Hepatocyte (in vitro differentiated cells): ENCODE results near the gene METTL24. TPM values are rescaled to one million over a fixed set of nuclear protein-coding genes. Genes with fewer than 3 reads are reported as not detected.

Experiments
- DNase-seq: peaks from one replicate; pipeline ENCODE4 v3.0.0-alpha.2; 2016; ENCODE audit warnings: low spot score
- H2AFZ ChIP-seq: fragments of 200-600 bp; sonication (generic); 2 replicates; pipeline ENCODE4 v1.6.0; 2016; ENCODE audit warnings: antibody characterized with exemption, mild to moderate bottlenecking
- H3K27ac ChIP-seq: fragments of 200-600 bp; sonication (generic); 2 replicates; pipeline ENCODE4 v1.5.1; 2016; ENCODE audit warnings: mild to moderate bottlenecking
- H3K27me3 ChIP-seq: fragments of 200-600 bp; sonication (generic); 2 replicates; pipeline ENCODE4 v1.6.1; 2016
- H3K36me3 ChIP-seq: fragments of 200-600 bp; sonication (generic); replicated peaks from 2 replicates; pipeline ENCODE4 v1.5.1; 2016; ENCODE audit warnings: low read depth; ENCODE audit not compliant: insufficient read depth
- H3K4me1 ChIP-seq: fragments of 200-600 bp; sonication (generic); 2 replicates; pipeline ENCODE4 v1.5.1; 2016; ENCODE audit warnings: mild to moderate bottlenecking, moderate library complexity; ENCODE audit not compliant: insufficient read depth
- H3K4me2 ChIP-seq: fragments of 200-600 bp; sonication (generic); 2 replicates; pipeline ENCODE4 v1.6.0; 2016
- H3K4me3 ChIP-seq: fragments of 200-600 bp; sonication (generic); 2 replicates; pipeline ENCODE4 v1.5.1; 2016; ENCODE audit warnings: mild to moderate bottlenecking
- H3K79me2 ChIP-seq: fragments of 200-600 bp; sonication (generic); 2 replicates; pipeline ENCODE4 v1.6.0; 2017; ENCODE audit warnings: mild to moderate bottlenecking
- H3K9me2 ChIP-seq: fragments of 200-600 bp; sonication (generic); replicated peaks from 2 replicates; pipeline ENCODE4 v1.6.0; 2017; ENCODE audit warnings: mild to moderate bottlenecking; ENCODE audit not compliant: insufficient read depth
- H3K9me3 ChIP-seq: fragments of 200-600 bp; sonication (generic); 2 replicates; pipeline ENCODE4 v1.5.1; 2016; ENCODE audit warnings: low read depth, mild to moderate bottlenecking
- H4K20me1 ChIP-seq: fragments of 200-600 bp; sonication (generic); 2 replicates; pipeline ENCODE4 v1.6.0; 2016; ENCODE audit warnings: mild to moderate bottlenecking; ENCODE audit not compliant: insufficient read depth, poor library complexity, severe bottlenecking
- CTCF ChIP-seq: fragments of 200-600 bp; sonication (generic); IDR thresholded peaks from 2 replicates; pipeline ENCODE4 v1.5.1; 2016; ENCODE audit warnings: antibody characterized with exemption, mild to moderate bottlenecking; ENCODE audit not compliant: poor library complexity
- EZH2 ChIP-seq: fragments of 200-600 bp; sonication (generic); IDR thresholded peaks from 2 replicates; pipeline ENCODE4 v1.6.1; 2016; ENCODE audit warnings: antibody characterized with exemption, mild to moderate bottlenecking, borderline replicate concordance
- EZH2phosphoT487 ChIP-seq: fragments of 200-600 bp; sonication (generic); IDR thresholded peaks from one replicate; pipeline ENCODE4 v1.6.1; 2018; ENCODE audit warnings: antibody characterized with exemption, mild to moderate bottlenecking, low read depth, moderate library complexity; ENCODE audit not compliant: unreplicated experiment, severe bottlenecking
- WGBS: methylation state at CpG from one replicate; pipeline ENCODE4 v1.1.6; 2016; ENCODE audit warnings: low lambda C conversion rate; ENCODE audit errors: missing lambda C conversion rate; 5-methylcytosine and 5-hydroxymethylcytosine counted together
- polyA plus RNA-seq: library from polyadenylated mRNA; unstranded; fragments of >200 nt; fragmentation: Nextera tagmentation; extraction: Ambion mirVana; gene quantifications from 2 replicates; pipeline ENCODE4 v1.2.1, GENCODE V29; 2016
- total RNA-seq: library from RNA; depleted of rRNA; stranded (reverse); fragments of >200 nt; gene quantifications from 2 replicates; pipeline ENCODE4 v1.2.3, GENCODE V29; 2014

Gene METTL24
- total and polyA plus RNA-seq, 2 experiments from 2014 or later = 2.2 to 5.7 TPM

DNA sequence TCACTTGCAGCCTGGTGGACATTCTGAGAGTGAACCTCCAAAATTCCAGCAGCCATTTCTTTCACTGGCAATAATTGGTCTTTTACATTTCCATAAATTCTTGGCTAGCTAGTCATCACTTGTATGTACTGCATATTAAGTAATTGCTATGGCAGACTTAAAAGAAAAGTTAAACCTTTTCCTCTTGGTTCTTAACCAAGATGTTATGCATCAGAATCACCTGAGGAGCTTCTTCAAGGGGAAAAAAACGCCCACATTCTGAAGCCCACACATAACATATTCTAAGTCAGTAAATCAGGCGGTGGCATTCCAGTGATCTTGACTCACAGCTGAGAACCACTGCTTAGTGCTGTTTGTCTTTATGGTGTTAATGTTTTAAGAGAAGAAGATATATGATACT is 140.9 kb downstream of the METTL24 start:
- no peaks in the 10 kb centered on the region for H4K20me1 ChIP-seq
- TF ChIP-seq EZH2 = no peak
- no peak for TF ChIP-seq EZH2phosphoT487
- TF ChIP-seq CTCF = no peak
- H3K4me2 ChIP-seq = no peak overlapping the region
- no peak overlapping the region for H3K4me3 ChIP-seq
- no peaks in the 10 kb centered on the region for H3K27me3 ChIP-seq
- no peak overlapping the region for H2AFZ ChIP-seq
- DNase-seq = no peak
- no peak overlapping the region for H3K27ac ChIP-seq
- no peaks in the 10 kb centered on the region for H3K4me1 ChIP-seq
- H3K36me3 ChIP-seq = no peaks in the 10 kb centered on the region
- 100% methylated on average over 2 of the region's 2 CpGs for WGBS
- H3K9me2 ChIP-seq = no peaks in the 10 kb centered on the region
- no peaks in the 10 kb centered on the region for H3K9me3 ChIP-seq
- H3K79me2 ChIP-seq = no peaks in the 10 kb centered on the region

DNA sequence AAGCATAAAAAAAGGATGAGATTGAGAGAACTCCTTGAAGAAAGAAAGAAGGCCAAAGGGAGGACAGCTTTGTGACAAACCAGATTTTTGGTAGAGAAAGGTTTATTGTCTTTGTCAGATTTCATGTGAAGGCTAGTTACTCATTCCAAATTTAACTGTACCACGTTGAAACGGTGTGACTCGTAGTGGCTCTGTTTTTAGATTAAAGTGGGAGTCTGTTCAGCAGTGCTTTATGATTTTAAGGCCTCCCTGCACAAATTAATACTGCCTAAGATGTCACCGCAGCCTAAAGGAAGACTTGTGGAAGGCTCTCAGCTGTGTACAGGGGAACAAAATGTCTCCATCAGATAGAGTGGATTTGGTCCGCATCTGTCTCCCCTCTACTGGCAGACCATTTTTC is 142.0 kb downstream of the METTL24 start:
- H3K27me3 ChIP-seq = no peaks in the 10 kb centered on the region
- DNase-seq = no peak
- no peak overlapping the region for H2AFZ ChIP-seq
- H4K20me1 ChIP-seq = no peaks in the 10 kb centered on the region
- no peaks in the 10 kb centered on the region for H3K36me3 ChIP-seq
- H3K4me1 ChIP-seq = no peaks in the 10 kb centered on the region
- TF ChIP-seq EZH2phosphoT487 = no peak
- no peak for TF ChIP-seq CTCF
- TF ChIP-seq EZH2 = no peak
- H3K4me2 ChIP-seq = no peak overlapping the region
- no peak overlapping the region for H3K27ac ChIP-seq
- H3K9me2 ChIP-seq = no peaks in the 10 kb centered on the region
- H3K79me2 ChIP-seq = no peaks in the 10 kb centered on the region
- H3K9me3 ChIP-seq = no peaks in the 10 kb centered on the region
- no peak overlapping the region for H3K4me3 ChIP-seq
- 89% methylated on average over 5 of the region's 5 CpGs for WGBS

DNA sequence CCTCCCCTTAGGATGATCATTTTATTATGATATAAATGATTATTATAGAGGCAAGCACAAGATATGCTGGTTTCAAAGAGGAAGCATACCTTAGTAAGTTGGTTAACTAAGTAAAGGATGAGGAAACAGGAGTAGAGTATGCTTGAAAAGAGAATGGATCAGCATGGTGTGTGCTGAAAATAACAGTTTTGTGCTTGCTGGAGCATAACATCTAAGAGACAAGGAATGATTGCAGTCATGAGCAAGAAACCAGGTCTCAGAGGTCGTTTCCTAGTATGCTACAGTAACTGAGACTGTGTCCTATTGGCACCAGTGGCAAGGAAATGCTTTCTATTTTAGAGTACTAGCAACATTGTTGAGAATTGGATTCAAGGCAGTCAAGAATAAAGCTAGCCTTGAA is 143.8 kb downstream of the METTL24 start:
- no peak for DNase-seq
- no peaks in the 10 kb centered on the region for H3K27me3 ChIP-seq
- WGBS = 70% methylated on average over 1 of the region's 1 CpG

More for the DNA sequence above, 143.8 kb downstream of the METTL24 start:
- no peak overlapping the region for H3K4me3 ChIP-seq
- H2AFZ ChIP-seq = no peak overlapping the region
- H3K4me1 ChIP-seq = no peaks in the 10 kb centered on the region
- H3K36me3 ChIP-seq = no peaks in the 10 kb centered on the region
- no peak overlapping the region for H3K4me2 ChIP-seq
- no peaks in the 10 kb centered on the region for H3K9me2 ChIP-seq
- TF ChIP-seq EZH2 (no peak), EZH2phosphoT487 (no peak), CTCF (no peak)
- H3K79me2 ChIP-seq = no peaks in the 10 kb centered on the region
- H4K20me1 ChIP-seq = no peaks in the 10 kb centered on the region
- H3K9me3 ChIP-seq = no peaks in the 10 kb centered on the region
- no peak overlapping the region for H3K27ac ChIP-seq
